HepG2 (cell line): ENCODE measurements around the gene LRRIQ4. TPM values are rescaled to one million over a fixed set of nuclear protein-coding genes. Genes with fewer than 3 reads are reported as not detected.

Source experiments
- ATAC-seq: fragments of 200-7000 bp; cut with Tn5 transposase; 3 replicates; pipeline ENCODE4 v1.9.1; 2020; ENCODE audit warnings: mild to moderate bottlenecking, moderate library complexity
- BruUV-seq: library from RNA; stranded (reverse); fragments of 400-500 nt; replicated peaks from 2 replicates; lab custom pipeline; 2021; lab: Mats Ljungman, UMichigan
- CTCF ChIA-PET: fragments of 300-600 bp; formaldehyde crosslinking; extraction: SDS; loops from one replicate; lab custom pipeline; 2021; ENCODE audit warnings: low total read pairs, inconsistent platforms, low intra/inter-chr PET ratio; lab: Yijun Ruan, JAX
- POLR2A ChIA-PET: fragments of 350-600 bp; sonication (Branson Sonifier 250); formaldehyde crosslinking; loops from one replicate; lab custom pipeline; 2020; ENCODE audit warnings: antibody characterized with exemption, inconsistent platforms; lab: Yijun Ruan, JAX
- DNase-seq: peaks from one replicate; pipeline ENCODE4 v3.0.0-alpha.2; 2015; ENCODE audit warnings: low spot score
- FAIRE-seq: peaks from 3 replicates; lab custom pipeline; 2011; peaks lifted over from hg19 to GRCh38; lab: Jason Lieb, UNC
- H2AFZ ChIP-seq: one replicate; pipeline ENCODE4 v1.6.1; 2011; ENCODE audit warnings: low read length, inconsistent platforms
- H3K27ac ChIP-seq: fragments of 300-600 bp; 3 replicates; pipeline ENCODE4 v1.8.0; 2011; ENCODE audit warnings: mixed run types, mild to moderate bottlenecking, mixed read lengths, low read length, inconsistent platforms; ENCODE audit not compliant: insufficient read depth; ENCODE audit errors: extremely low read length
- H3K27me3 ChIP-seq, 2 experiments: fragments of 200-600 bp in 1 of 2; 2 replicates in 1 of 2; 3 replicates in 1 of 2; pipeline versions ENCODE4 v1.6.0 to v1.8.0; 2011; ENCODE audit warnings: low read length in 2 of 2, mild to moderate bottlenecking in 2 of 2, moderate library complexity in 2 of 2, inconsistent platforms in 1 of 2; ENCODE audit not compliant: insufficient read depth in 2 of 2, control insufficient read depth in 1 of 2
- H3K36me3 ChIP-seq, 2 experiments: fragments of 200-600 bp in 1 of 2; replicated peaks in 1 of 2; 2 replicates in 1 of 2; 3 replicates in 1 of 2; pipeline versions ENCODE4 v1.5.1 to v1.8.0; 2011; ENCODE audit warnings: low read length in 2 of 2, inconsistent platforms in 1 of 2; ENCODE audit not compliant: insufficient read depth in 2 of 2, control insufficient read depth in 1 of 2
- H3K4me1 ChIP-seq: 2 replicates; pipeline ENCODE4 v1.5.1; 2012; ENCODE audit warnings: low read length, inconsistent platforms; ENCODE audit not compliant: insufficient read depth
- H3K4me2 ChIP-seq: 2 replicates; pipeline ENCODE4 v1.6.0; 2011; ENCODE audit warnings: low read depth, low read length, inconsistent platforms
- H3K4me3 ChIP-seq, 3 experiments: fragments of 200-600 bp in 1 of 3; sonication (generic), shearing (Covaris generic) in 1 of 3; replicated peaks in 1 of 3; 2 replicates each; pipeline ENCODE4 v1.5.1; 2011 to 2016; ENCODE audit warnings: low read length in 3 of 3, inconsistent platforms in 2 of 3, low read depth in 2 of 3, mild to moderate bottlenecking in 2 of 3, control low read depth in 1 of 3, mixed read lengths in 1 of 3; ENCODE audit not compliant: insufficient read depth in 1 of 3
- H3K79me2 ChIP-seq: one replicate; pipeline ENCODE4 v1.6.1; 2011; ENCODE audit warnings: low read length, inconsistent platforms; ENCODE audit not compliant: insufficient read depth
- H3K9ac ChIP-seq: 2 replicates; pipeline ENCODE4 v1.6.0; 2011; ENCODE audit warnings: mild to moderate bottlenecking, low read depth, low read length, inconsistent platforms; ENCODE audit not compliant: insufficient read depth
- H3K9me3 ChIP-seq: 2 replicates; pipeline ENCODE4 v1.5.1; 2012; ENCODE audit warnings: mild to moderate bottlenecking, low read length
- H4K20me1 ChIP-seq: 2 replicates; pipeline ENCODE4 v1.6.0; 2011; ENCODE audit warnings: inconsistent platforms, mild to moderate bottlenecking, low read length, moderate library complexity; ENCODE audit not compliant: insufficient read depth
- IRF2 ChIP-seq: IDR thresholded peaks from 2 replicates; pipeline ENCODE4 v1.6.1; 2018; ENCODE audit warnings: missing genetic modification reagents, missing compliant biosample characterization
- PRMT3 ChIP-seq: sonication (generic); formaldehyde crosslinking; IDR thresholded peaks from 2 replicates; pipeline ENCODE4 v1.8.1; 2022; ENCODE audit warnings: low read depth, mild to moderate bottlenecking, moderate library complexity, missing genetic modification reagents, borderline replicate concordance
- RNF2 ChIP-seq: fragments of 450-650 bp; conservative IDR thresholded peaks from 2 replicates; pipeline ENCODE4 v1.6.1; 2016; ENCODE audit warnings: low read depth
- SIN3A ChIP-seq: IDR thresholded peaks from 2 replicates; pipeline ENCODE4 v1.6.1; 2011; ENCODE audit warnings: low read depth, mild to moderate bottlenecking, control low read depth, low read length, borderline replicate concordance
- SP140L ChIP-seq: sonication (generic); formaldehyde crosslinking; IDR thresholded peaks from 2 replicates; pipeline ENCODE4 v1.4.0; 2020; ENCODE audit warnings: missing genetic modification reagents, borderline replicate concordance
- TAF15 ChIP-seq: fragments of 200-400 bp; formaldehyde crosslinking; IDR thresholded peaks from one replicate; pipeline ENCODE4 v1.6.1; 2018; ENCODE audit warnings: mild to moderate bottlenecking, low read depth, low read length; ENCODE audit not compliant: poor library complexity, severe bottlenecking
- TSC22D2 ChIP-seq: sonication (generic); formaldehyde crosslinking; IDR thresholded peaks from 2 replicates; pipeline ENCODE4 v1.5.1; 2020; ENCODE audit warnings: missing genetic modification reagents, mild to moderate bottlenecking, borderline replicate concordance
- XBP1 ChIP-seq: sonication (generic); formaldehyde crosslinking; IDR thresholded peaks from 2 replicates; pipeline ENCODE4 v1.5.0; 2020; ENCODE audit warnings: missing genetic modification reagents
- ZFAT ChIP-seq: sonication (generic); formaldehyde crosslinking; conservative IDR thresholded peaks from 2 replicates; pipeline ENCODE4 v1.8.1; 2023; ENCODE audit warnings: missing genetic modification reagents, inconsistent platforms
- ZNF580 ChIP-seq: IDR thresholded peaks from 2 replicates; pipeline ENCODE4 v1.6.1; 2016; ENCODE audit warnings: low read depth, borderline replicate concordance
- ZNF674 ChIP-seq: sonication (generic); formaldehyde crosslinking; IDR thresholded peaks from 2 replicates; pipeline ENCODE4 v1.5.0; 2020; ENCODE audit warnings: low read depth, mild to moderate bottlenecking, missing genetic modification reagents
- WGBS: methylation state at CpG from one replicate; pipeline ENCODE4 v1.1.6; 2017; ENCODE audit warnings: low lambda C conversion rate; 5-methylcytosine and 5-hydroxymethylcytosine counted together
- in situ Hi-C: cut with HindIII; loops from 2 replicates; pipeline ENCODE4 v1.10.0; 2017; ENCODE audit warnings: low pct_unique_long_range_greater_than_20kb; ENCODE audit not compliant: extremely low pct_ligation_motif_present
- intact Hi-C: fragments of 100-400 bp; cut with micrococcal nuclease; formaldehyde crosslinking; loops from one replicate; pipeline ENCODE4 v1.10.0; 2022; ENCODE audit not compliant: unreplicated experiment
- polyA plus RNA-seq, 8 experiments: library from polyadenylated mRNA; depleted of rRNA in 3 of 8; stranded (reverse) in 7 of 8; unstranded in 1 of 8; fragments of >200 nt; fragmentation: Illumina TruSeq in 4 of 8; extraction: Trizol in 4 of 8; gene quantifications; 2 replicates each; pipeline versions ENCODE4 v1.2.1 to v1.2.3, GENCODE V29; 2011 to 2016; ENCODE audit warnings: low read depth in 4 of 8, missing spikeins in 1 of 8, mixed read lengths in 1 of 8; ENCODE audit not compliant: insufficient read depth in 1 of 8
- total RNA-seq, 5 experiments: library from RNA; depleted of rRNA; stranded (reverse); fragments of >200 nt; fragmentation: Illumina TruSeq; extraction: Trizol; gene quantifications; 2 replicates each; pipeline ENCODE4 v1.2.3, GENCODE V29; 2016; ENCODE audit warnings: low read depth in 1 of 5
- TF ChIP-seq, protein P1 (sequence below): sonication (generic); formaldehyde crosslinking; IDR thresholded peaks from 2 replicates; pipeline ENCODE4 v1.4.0; 2020; ENCODE audit warnings: missing genetic modification reagents
- TF ChIP-seq, protein P2 (sequence below): sonication (generic); formaldehyde crosslinking; IDR thresholded peaks from 2 replicates; pipeline ENCODE4 v1.4.0; 2020; ENCODE audit warnings: mild to moderate bottlenecking, missing genetic modification reagents, borderline replicate concordance

The LRRIQ4 gene
- total and polyA plus RNA-seq, 2 of the 13 experiments (the other 11 are each of a cell fraction or from before 2014, with no cell fraction given), result not detected

DNA sequence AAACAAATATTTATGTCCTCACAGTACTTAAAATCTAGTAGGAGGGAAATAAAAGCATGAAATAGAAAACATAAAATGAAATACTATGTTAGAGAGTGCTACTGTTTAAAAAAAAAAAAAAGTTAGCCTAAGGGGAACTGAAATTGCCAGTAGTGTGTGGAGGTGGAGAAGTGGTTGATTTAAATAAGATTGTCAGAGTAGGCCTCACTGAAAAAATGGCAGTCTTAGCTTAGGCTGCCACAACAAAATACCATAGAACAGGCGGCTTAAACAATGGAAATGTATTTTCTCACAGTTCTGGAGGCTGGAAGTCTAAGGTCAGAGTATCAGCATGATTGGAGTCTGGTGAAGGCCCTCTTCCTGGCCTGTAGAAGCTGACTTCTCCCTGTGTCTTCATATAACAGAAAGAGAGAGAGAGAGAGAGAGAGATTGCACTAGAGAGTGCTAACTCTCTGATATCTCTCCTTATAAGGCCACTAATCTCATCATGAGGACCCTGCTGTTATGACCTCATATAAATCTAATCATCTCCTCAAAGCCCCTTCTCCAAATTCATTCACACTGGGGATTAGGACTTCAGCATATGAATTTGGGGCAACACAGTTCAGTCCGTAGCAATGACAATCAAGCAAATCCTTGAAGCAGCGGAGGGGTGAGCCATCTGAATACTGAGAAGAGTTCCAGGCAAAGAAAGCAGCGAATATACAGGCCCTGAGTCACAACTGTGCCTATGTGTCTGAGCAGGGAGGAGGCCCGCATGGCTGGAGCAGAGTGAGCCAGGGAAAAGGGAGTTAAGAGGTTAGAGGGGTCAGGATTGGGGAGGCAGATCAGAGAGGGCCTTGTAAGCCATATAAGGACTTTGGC lies 23.6 kb downstream of the LRRIQ4 start:
- no peak overlapping the region for H3K4me3 ChIP-seq
- TF ChIP-seq SP140L, result no peak
- TF ChIP-seq, protein P1, sequence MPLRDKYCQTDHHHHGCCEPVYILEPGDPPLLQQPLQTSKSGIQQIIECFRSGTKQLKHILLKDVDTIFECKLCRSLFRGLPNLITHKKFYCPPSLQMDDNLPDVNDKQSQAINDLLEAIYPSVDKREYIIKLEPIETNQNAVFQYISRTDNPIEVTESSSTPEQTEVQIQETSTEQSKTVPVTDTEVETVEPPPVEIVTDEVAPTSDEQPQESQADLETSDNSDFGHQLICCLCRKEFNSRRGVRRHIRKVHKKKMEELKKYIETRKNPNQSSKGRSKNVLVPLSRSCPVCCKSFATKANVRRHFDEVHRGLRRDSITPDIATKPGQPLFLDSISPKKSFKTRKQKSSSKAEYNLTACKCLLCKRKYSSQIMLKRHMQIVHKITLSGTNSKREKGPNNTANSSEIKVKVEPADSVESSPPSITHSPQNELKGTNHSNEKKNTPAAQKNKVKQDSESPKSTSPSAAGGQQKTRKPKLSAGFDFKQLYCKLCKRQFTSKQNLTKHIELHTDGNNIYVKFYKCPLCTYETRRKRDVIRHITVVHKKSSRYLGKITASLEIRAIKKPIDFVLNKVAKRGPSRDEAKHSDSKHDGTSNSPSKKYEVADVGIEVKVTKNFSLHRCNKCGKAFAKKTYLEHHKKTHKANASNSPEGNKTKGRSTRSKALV (CRISPR knock-in tag), result no peak
- TF ChIP-seq, protein P2, sequence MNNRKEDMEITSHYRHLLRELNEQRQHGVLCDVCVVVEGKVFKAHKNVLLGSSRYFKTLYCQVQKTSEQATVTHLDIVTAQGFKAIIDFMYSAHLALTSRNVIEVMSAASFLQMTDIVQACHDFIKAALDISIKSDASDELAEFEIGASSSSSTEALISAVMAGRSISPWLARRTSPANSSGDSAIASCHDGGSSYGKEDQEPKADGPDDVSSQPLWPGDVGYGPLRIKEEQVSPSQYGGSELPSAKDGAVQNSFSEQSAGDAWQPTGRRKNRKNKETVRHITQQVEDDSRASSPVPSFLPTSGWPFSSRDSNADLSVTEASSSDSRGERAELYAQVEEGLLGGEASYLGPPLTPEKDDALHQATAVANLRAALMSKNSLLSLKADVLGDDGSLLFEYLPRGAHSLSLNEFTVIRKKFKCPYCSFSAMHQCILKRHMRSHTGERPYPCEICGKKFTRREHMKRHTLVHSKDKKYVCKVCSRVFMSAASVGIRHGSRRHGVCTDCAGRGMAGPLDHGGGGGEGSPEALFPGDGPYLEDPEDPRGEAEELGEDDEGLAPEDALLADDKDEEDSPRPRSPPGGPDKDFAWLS (CRISPR knock-in tag), result no peak
- no peak for TF ChIP-seq PRMT3 (CRISPR knock-in tag)
- TF ChIP-seq TAF15, result no peak
- no peak for TF ChIP-seq XBP1 (CRISPR knock-in tag)
- TF ChIP-seq ZNF674, result no peak
- TF ChIP-seq TSC22D2 (CRISPR knock-in tag), result no peak
- TF ChIP-seq SIN3A, result no peak
- TF ChIP-seq ZNF580, result no peak
- TF ChIP-seq ZFAT, result no peak
- no peak for TF ChIP-seq RNF2
- TF ChIP-seq IRF2 (CRISPR knock-in tag), result no peak
- TF ChIP-seq, all 625 proteins: peak for 0
- Histone ChIP-seq H2AFZ (no peak overlapping the region), H4K20me1 (no peaks in the 10 kb centered on the region), H3K27me3 (no peaks in the 10 kb centered on the region), H3K36me3 (no peaks in the 10 kb centered on the region), H3K9ac (no peak overlapping the region), H3K79me2 (no peaks in the 10 kb centered on the region), H3K4me1 (no peaks in the 10 kb centered on the region), H3K4me2 (no peak overlapping the region), H3K27ac (no peak overlapping the region), H3K9me3 (no peaks in the 10 kb centered on the region)
- in situ Hi-C loops (no loop called here), intact Hi-C loops (no loop called here)
- ATAC-seq, result peak; percentile 43; the same call in 2 of the 3 replicates
- WGBS, result 24% methylated on average over 5 of the region's 5 CpGs
- BruUV-seq, result no TSS peak
- POLR2A ChIA-PET, result no interaction called here
- DNase-seq, result no peak
- no peak for FAIRE-seq
- CTCF ChIA-PET, result no interaction called here
